ENCODE data around the gene SLC25A39.

The SLC25A39 gene

DNA sequence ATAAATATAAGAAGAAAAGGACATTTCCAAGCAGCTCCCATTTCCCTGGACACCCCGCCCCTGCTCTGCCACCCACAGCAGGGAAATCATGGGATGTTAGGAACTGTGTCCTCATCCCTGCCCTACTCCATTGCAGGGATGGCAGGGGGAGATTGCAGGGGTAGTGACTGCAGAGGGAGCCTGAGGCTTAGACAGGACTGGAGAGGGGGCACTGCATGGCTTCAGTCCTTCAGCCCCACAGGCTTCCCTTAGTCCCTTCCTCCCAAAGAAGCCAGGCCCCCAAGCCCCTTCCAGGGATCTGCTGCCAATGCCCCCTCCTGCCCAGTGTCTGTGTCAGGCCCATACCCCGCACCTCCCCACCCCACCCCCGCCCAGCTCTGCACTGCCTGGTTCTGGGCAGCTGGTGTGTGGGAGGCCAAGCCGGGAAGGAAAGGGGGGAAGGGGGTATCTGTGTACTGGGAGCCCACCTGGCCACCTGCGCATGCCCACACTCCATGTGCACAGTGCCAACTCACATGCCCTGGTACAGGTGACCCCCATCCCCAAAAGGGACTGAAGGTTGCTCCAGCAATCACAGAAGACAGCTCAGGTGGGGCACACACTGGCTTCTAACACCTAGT is 13.0 kb downstream of the SLC25A39 start:
- DNase-seq = no peak

DNA sequence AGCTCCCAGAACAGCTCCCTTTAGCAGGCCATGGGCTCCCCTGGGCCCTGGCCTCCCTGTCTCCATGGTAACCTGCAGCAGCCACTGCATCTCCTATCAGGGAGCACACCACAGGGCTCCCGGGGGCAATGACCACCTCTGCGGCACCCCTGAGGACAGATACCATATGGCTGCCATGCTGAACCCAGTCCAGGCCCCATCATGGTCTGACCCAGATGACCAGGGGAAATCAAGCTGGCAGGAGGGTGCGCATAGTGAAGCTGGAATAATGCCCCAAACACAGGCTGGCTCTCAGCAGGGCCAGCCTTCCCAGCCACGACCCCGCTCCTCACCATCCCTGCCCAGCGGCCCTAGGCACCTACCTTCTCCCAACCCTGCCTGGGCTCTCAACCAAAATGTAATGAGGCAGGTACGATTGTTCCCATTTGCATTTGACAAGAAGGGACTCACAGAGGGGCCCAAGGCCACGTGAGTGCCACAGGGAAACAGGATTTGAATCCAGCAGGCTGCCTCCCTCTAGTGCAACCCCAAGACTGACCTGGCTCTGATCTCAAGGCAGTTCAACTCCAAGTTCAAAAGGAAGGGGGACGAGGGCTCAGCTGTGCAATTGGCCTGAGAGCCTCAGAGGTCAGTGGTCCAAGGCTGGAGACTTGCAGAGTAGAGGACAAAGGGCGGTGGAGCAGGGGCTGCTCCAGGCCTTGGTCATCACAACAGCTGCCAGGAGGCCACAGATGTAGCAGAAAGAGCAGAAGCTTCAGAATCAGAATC is 13.8 kb downstream of the SLC25A39 start:
- no peak for DNase-seq

DNA sequence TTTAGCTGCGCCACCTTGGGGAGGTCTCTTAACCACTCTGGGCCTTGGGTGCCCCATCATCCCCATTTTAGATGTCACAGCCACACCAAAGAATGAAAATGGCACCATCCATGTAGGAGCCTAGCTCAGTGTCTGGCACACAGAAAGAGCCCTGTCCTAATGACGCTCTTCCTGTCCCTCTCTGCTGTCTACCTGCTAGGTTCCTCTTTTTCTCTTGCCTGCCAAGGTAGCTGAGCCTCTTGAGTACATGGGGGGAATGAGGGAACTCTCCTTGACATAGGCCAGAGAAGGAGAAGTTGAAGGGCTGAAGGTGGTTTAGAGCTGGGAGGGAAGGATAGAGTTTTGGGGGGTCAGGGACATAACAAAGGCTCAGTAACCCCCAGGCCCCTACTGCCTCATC is 14.4 kb downstream of the SLC25A39 start:
- DNase-seq = no peak

DNA sequence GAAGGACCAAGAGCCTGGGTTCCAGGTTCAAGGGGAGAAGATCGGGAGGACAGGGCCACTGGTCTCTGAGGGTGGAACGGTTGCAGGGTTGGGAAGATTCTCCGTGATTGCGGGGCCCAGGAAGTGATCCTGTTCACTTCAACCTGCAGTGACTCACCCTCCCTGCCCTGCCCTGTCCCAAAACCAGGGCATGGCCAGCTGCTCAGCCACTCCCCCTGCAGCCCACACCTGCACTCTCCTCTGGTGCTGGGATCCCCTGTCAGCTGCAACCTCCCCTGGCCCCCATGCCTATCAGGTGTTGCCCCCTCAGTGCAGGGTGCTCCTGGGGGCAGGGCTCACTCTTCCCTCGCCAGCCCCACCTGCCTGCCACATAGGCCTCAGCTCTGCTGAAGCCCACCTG is 15.2 kb downstream of the SLC25A39 start:
- DNase-seq = no peak

DNA sequence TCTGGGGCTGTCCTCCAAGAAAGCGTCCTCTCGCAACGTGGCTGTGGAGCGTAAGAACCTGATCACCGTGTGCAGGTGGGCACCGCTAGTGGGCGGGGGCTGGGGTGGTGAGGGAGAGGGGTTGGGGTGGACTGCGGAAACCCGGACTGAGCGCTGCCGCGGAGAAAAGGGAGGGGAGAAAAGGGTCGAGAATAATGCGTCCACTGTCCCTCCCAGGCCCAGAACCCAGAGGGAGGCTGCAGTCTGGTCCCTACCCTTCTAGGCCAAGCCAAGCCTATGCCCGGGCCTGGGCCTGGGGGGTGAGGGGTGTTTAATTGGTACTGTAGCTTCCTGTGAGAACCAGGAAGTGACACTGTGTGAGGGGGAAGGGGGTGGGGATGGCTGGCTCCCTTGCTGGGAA is 15.8 kb downstream of the SLC25A39 start:
- DNase-seq = peak; percentile 9

DNA sequence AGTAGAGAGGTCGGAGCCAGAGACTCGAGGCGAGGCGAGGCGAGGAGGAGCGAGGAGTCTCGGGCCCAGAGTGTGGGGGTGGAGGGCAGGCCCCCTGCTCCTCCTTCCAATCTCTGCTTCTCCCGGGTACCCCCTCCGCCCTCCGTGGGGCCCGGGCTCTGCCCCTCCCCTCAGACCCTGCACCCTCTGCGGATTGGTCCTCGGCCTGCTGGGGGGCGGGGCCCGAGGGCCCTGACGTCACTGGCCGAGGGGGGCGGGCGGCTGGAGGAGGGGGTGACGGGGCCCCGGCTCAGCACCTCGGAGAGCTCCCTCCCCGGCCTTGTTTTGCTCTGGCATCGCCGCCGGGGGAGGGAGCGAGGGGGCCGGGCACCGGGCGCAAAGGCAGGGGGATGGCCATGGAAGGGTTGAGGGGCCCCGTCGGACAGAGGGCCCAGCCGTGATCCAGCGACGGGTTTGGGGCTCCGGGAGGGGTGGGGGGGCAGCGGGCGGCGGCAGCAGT is 16.3 kb downstream of the SLC25A39 start, which contains the start of gene RUNDC3A:
Gene RUNDC3A, plus strand, starts transcription at position 282 of the 499 bp plus-strand sequence. CDS start 232 bp downstream, outside the sequence.
- peak; percentile 17 for DNase-seq

DNA sequence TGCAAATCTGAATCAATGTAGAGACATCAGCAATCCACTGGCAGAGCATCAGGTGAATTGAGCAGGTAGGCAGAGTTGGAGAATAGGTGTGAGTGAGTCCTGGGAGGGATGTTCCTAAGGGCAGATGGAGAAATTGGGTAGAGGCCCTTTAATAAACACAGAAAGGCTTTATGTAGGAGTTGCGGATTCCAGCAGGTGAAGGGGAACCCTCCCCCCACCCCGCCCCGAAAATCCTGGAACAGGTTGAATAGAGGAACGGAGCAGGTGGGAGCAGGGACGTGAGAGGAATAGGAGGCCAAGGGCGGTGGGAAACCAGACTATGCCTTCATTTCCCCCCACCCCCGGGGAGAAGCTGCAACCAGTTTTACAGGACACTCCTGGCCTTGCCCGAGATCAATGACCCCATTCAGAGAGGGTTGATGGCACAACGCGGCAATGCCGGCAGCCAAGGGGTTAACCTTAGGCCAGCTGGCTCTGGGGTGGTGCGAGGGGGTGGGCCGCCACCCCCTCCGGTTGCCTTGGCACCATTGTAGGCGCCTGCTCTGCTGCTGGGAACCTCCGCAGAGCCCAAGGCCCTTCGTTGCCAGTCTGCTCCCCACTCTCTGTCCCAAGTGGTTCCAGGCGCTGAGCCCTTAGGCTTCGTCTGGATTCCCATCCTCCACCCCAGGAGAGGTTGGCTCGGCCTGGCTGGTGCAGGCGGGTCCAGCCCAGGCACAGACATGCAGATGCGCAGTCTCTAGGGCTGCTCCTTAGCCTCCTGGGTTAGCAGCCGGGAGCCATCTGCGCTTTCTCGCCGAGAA is 17.0 kb downstream of the SLC25A39 start:
- DNase-seq = peak; percentile 40

DNA sequence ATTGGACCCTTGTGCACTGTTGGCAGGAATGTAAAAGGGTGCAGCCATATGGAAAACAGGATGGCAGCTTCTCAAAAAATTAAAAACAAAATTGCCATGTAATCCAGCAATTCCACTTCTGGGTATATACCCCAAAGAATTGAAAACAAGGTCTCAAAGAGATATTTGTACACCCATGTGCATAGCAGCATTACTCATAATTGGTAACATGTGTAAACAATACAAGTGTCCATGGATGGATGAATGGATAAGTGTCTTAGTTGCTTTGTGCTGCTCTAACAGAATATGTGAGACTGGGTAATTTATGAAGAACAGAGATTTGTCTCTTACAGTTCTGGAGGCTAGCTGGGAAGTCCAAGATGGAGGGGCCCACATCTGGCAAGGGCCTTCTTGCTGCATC is 20.0 kb downstream of the SLC25A39 start:
- DNase-seq = peak; percentile 54

DNA sequence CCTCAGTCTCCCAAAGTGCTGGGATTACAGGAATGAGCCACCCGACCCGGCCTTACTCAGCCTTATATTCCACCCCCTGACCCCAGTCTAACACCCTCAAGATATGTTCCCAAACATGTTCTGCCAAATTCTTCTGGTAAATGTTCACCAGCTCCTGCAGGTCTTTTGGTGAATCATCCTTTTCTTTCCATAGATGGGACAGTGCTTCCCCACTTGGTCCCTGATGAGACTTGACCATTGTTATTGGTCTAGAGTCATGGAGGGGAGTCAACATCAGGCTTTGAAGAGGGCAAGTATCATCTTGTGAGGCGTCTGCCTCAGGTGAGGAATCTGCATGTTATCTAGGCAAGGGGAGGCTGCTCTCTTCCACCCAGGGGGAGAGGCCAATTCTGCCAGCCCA is 26.6 kb downstream of the SLC25A39 start:
- DNase-seq = no peak

DNA sequence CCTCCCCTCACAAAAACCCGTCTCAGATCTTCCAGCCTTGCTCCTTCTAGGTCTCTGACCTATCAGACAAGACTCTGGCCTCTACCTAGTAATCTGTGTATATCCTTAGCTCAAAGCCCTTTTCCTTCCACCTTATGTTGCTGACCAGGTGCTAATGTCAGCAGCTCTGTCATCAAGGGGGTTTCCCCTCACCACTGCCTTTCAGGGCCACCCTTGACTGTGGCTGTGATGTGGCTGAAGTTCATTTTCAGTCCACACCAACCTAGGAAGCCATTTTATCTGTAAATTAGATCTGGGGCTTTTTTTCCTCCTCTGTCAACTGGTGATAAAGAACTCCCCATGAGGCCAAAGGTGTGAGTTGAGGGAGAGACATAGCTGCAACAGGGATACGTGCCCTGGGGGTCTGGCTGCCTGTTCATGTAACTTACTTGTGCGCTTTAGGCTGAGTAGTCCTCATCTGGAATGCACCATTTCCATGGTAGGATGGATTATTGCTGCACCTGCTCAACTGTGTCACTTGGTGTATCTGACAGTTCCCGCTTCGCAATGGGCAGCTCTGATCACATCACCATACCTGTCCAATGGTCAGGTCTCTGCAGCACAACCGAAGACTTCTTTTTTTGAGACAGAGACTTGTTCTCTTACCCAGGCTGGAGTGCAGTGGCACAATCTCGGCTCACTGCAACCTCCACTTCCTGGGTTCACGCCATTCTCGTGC is 31.0 kb downstream of the SLC25A39 start:
- DNase-seq = no peak

DNA sequence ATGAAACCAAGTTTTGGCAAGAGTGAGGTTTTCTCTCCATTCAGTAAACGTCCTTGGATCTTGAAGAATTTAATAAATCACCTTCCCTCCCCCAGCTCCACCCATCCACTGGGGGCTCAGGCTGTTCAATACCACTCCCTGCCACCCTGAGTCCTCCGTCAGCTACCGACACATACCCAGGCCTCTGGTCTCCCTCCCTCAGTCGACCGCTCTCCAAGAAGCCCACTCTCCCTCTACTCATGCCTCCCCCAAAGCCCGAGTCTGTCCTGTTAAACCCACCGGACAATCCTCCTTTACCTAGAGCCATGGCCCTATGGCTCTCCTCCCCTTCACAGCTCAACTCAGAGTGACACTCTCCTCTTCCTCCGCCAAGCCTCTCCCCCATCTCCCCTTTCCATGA is 37.0 kb downstream of the SLC25A39 start:
- no peak for DNase-seq

DNA sequence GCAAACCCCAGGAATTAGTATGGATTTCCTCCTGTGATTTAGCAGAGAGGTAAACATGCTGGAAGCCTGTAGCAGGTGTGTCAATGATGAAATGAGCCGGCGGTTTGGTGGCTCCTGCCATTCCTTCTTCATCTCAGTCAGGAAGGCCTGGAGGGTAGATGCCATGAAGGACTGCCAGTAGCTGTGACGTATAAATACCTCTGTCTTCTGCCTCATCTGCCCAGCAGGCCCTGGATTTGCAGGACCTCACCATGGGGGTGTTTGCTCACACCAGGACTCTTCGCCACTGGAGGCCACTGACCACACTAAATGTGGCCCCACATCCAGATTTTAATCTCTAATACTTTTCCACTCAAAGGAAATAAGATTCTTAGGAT is 40.6 kb downstream of the SLC25A39 start:
- no peak for DNase-seq

DNA sequence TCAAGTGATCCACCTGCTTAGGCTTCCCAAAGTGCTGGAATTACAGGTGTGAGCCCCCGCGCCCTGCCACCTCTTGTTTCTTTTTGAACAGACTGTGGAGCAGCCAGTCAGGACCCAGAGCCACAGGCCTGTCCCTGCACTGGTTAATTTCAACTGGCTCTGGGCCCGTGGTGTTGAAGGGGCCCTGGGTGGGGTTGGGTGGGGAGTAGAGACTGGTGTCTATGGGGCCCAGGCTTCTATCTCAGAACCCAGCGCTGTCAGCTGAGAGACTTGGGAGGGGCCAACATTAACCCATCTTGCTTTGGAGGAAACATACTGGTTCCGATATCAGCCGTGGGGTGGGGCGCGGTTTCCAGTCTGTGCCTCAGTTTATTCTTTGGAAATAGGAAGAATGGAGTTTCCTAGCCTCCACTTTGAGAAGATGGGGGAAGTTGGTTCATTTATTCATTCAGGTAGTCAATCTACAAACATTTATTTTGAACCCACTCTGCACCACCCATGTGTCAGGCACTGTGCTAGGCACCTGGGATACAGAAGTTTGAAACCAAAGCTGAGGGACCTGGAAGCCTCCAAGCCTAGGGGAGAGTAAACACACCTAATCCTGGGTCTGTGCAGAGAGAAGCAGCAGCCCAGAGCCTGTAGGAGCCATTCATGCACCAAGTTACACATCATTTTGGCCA is 41.1 kb downstream of the SLC25A39 start:
- no peak for DNase-seq

DNA sequence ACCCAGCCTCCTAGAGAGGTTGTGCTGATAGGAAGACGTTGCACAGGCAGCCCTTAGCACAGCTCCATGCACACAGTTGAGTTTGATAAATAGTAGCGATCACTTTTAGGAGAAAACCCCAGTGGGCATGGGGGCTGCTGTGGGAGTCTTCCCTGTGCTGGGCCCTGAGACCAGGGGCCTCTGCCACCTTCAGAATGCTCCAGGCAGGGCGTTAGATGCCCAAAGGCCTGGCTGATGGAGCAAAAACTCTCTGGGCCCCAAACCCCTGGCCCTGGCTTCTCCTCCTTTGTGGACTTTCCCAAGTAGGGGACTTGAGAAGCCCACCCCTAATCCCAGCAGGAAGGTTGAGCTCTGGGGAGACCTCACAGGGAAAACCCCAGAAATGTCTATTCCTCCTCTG is 42.4 kb downstream of the SLC25A39 start:
- no peak for DNase-seq

DNA sequence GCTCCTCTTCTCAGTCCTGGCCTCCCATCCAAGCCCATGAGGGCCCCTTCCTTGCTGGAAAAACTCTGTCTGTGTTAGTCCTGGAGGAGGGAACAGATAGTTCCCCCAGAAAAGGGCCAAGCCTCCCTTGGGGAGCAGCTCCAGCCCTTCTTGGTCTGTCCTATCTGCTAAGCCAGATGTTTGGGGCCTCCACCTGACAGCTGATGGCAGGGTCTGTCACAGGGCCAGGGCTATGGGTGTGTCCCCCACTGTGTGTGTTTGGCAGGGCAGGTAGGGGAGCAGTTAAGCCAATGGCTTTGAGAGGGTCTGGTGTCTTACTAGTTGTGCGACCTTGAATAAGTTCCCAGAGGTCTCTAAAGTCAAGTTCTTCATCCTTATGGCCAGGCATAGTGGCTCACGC is 43.1 kb downstream of the SLC25A39 start:
- DNase-seq = no peak

DNA sequence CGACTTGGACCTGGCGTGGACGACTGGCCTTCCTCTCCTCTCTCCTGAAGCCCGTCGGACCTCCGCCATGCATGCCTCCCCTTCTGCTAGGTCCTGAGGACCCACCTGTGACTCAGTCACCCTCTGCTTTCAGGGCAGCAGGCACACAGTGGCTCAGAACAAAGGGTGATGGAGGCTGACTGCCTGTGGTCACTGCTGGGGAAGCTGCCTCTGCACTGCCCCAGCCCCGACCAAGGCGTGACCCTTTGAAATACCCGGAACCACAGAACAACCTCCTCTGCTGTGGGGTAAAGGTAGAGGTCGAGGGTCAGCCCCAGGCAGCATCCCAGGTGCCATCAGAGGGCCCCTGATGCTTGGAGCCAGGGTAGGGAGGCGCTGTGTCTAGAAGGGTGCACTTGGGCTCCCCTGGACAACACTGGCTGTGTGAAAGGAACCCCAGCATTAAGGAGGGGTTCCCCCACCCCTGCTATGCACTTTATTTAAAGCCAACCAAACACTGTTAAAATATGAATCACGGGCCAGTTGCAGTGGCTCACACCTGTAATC is 44.2 kb downstream of the SLC25A39 start:
- no peak for DNase-seq

DNA sequence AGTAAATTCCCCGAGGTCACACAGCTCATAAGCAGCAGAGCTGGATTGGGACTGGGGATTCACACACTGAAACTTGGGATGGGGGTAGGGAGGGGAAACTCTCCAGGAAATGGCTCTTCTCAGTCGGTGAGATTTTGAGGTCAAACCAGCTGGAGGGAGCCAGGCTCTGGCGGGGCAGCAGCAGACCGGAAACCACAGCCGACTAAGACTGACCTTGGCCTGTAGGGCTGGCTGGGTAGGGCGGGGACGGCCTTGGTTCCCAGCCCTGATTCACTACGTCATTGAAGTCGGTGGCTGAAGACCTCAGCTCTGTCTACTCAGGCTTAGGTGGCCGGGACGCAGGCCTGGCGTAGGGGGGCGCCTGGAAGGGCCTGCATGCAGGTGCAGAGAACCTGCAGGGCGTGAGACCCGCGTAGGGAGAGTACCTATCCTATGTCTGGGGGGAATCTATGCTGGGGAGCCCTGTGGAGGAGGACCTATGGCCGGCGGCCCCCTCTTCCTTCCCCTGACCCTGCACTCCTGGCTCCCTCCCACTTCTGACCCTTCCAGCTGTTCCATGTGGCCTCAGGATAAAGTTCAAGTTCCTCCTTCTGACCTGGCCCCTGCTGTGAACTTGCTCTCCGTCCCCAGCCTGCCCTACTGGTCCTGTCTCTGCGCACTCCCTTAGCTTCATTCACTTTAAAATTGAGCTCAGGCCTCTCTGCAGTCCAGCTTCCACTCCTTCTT is 44.8 kb downstream of the SLC25A39 start:
- DNase-seq = no peak

DNA sequence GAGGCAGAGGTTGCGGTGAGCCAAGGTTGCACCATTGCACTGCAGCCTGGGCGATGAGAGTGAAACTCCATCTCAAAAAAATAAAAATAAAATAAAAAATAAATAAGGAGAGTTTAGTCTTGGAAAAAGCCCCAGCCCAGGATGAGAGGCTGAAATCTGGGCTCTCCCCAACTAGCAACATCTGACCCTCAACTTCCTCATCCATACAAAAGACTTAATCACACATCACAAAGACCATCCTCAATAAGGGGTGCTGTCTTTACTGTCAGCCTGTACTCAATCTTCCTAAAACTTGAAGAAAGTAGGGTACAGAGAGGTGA is 45.3 kb downstream of the SLC25A39 start:
- DNase-seq = no peak

DNA sequence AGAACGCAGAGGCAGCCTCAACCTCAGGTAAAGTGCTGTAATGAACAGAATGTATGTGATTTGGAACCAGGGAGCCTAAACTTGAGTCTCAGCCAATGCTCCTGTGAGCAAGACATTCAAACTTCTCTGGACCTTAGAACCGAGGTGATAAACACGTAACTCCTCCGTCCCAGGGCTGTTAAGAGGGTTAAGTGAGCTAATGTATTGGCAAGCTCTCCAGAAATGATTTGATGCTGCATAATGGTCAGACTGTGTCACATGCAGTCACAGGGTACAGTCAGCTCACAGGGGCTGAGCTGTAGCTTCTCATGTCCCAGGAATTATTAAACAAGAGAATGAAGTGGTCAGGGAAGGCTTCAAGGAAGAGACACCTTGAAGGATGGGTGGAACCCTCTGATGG is 46.6 kb downstream of the SLC25A39 start:
- DNase-seq = no peak

DNA sequence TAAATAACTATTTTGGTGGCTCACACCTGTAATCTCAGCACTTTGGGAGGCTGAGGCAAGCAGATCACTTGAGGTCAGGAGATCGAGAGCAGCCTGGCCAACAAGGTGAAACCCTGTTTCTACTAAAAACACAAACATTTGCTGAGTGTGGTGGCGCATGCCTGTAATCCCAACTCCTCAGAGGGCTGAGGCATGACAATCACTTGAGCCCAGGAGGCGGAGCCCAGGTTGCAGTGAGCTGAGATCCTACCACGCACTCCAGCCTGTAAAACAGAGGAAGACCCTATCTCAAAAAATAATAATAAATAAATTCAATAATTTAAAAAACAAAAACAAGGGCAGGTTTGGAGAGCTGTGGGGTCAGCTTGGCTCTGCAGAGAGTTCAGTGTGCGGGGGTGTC is 51.0 kb downstream of the SLC25A39 start:
- no peak for DNase-seq

DNA sequence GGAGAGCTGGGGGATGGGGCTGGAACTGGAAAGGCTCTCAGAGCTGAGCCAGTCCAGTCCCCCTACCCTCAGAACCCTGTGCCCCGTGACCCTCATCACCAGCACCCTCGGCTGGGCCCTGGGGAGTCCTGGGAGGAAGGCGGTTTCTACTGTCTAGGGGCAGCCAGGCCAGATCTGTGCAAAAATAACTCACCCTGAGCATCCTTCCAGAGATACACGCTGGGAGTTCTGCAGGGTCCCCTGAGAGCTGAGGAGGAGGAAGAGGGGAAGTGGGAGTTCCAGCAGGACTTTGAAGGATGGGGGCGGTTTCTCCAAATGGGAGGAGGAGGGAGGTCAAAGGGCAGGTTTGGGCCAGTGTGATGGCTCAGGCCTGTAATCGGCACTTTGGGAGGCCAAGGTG is 51.7 kb downstream of the SLC25A39 start:
- DNase-seq = no peak
